Fibroblast of pulmonary artery (primary cell): ENCODE measurements around the gene UBXN7.

ENCODE experiments used
- DNase-seq: peaks from one replicate; pipeline ENCODE4 v3.0.0-alpha.2; 2010; ENCODE audit warnings: low read depth
- H3K4me3 ChIP-seq: replicated peaks from 2 replicates; pipeline ENCODE4 v1.5.1; 2011; ENCODE audit warnings: low read depth, mild to moderate bottlenecking, control low read depth, low read length, moderate library complexity
- TF ChIP-seq, protein P1 (sequence below): IDR thresholded peaks from 2 replicates; pipeline ENCODE4 v1.5.1; 2011; ENCODE audit warnings: mild to moderate bottlenecking, control low read depth, low read length, inconsistent platforms; ENCODE audit errors: missing control alignments

Gene UBXN7

DNA sequence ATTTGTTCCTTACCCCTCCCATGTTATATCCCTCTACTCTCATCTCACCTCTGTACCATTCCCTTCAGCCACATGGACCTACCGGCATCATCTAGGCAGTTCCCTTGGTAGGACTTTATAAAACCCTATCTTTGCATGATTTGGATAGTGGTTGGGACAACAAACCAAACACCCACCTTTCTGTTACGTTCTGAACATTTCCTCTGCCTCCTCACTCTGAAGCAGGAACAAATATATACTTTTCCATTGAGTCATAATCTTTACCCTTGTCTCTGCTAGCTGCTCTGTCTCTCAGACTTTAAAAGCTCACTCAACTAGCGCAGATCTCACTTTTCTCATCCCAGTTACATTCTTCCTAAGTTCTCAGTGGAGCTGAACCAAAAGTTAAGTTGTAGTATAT, 17.8 kb downstream of the UBXN7 start:
- no peak overlapping the region for H3K4me3 ChIP-seq
- peak; percentile 11 for DNase-seq
- TF ChIP-seq, protein P1, sequence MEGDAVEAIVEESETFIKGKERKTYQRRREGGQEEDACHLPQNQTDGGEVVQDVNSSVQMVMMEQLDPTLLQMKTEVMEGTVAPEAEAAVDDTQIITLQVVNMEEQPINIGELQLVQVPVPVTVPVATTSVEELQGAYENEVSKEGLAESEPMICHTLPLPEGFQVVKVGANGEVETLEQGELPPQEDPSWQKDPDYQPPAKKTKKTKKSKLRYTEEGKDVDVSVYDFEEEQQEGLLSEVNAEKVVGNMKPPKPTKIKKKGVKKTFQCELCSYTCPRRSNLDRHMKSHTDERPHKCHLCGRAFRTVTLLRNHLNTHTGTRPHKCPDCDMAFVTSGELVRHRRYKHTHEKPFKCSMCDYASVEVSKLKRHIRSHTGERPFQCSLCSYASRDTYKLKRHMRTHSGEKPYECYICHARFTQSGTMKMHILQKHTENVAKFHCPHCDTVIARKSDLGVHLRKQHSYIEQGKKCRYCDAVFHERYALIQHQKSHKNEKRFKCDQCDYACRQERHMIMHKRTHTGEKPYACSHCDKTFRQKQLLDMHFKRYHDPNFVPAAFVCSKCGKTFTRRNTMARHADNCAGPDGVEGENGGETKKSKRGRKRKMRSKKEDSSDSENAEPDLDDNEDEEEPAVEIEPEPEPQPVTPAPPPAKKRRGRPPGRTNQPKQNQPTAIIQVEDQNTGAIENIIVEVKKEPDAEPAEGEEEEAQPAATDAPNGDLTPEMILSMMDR, result no peak

DNA sequence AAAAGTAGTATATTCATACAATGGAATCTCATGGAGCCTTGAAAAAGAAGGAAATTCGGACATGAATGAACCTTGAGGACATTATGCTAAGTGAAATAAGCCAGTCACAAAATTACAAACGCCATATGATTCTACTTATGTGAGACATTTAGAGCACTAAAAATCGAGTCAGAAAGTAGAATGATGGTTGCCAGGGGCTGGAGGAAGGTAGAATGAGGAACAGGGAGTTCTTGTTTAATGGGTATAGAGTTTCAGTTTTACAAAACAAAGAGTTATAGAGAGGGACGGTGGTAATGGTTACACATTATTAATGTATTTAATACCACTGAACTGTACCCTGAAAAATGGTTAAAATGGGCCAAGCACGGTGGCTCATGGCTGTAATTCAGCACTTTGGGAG, 19.5 kb downstream of the UBXN7 start:
- TF ChIP-seq, protein P1, result no peak
- DNase-seq, result no peak
- H3K4me3 ChIP-seq, result no peak overlapping the region

DNA sequence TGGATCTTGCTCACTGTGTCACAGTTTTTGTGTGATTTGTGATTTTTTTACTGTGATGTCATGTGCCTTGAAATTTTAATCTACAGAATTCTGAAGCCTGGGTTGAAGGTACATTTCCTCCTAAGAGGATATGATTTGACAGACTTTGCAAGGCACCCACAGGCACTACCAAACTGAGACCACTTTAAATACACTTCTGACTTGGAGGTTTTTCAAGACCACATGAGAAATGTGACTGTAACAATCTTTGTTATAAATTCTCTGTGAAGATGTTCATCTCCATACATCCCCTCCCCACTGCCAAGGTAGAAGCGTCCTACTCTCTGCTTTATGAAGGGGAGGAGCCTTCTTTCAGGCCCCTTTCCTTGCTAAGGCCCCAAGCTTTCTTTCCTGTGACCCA, 22.8 kb downstream of the UBXN7 start:
- DNase-seq, result no peak
- no peak overlapping the region for H3K4me3 ChIP-seq
- TF ChIP-seq, protein P1, result no peak

DNA sequence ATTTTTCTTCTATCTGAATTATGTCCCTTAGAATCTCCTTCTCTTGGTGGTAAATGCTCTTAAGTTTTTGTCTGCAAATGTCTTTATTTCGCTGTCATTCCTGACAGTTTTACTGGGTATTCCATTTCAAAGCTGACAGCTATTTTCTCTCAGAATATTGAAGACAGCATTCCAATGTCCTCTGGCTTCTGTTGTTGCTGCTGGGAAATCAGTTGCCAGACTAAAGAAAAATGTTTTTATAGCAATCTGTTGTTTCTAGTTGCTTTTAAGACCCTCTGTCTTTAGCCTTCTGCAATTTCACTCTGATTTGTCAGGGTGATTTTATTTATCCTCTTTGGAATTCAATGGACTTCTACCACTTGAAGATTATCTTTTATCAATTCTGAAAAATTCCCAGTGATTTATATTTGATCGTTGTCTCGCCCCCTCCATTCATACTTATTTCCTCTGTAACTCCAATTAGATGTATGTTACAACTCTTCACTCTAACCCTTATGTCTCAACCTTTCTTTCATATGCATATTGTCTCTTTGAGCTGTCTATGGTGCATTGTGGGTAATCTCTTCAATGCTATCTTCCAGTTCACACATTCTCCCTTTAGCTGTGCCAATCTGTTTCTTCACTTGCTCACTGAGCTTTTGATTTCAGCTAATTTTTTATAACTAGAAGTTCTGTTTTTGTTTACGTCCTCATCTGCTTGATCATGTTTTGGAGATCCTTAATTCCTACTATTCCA, 23.5 kb downstream of the UBXN7 start:
- no peak overlapping the region for H3K4me3 ChIP-seq
- TF ChIP-seq, protein P1, result no peak
- no peak for DNase-seq

DNA sequence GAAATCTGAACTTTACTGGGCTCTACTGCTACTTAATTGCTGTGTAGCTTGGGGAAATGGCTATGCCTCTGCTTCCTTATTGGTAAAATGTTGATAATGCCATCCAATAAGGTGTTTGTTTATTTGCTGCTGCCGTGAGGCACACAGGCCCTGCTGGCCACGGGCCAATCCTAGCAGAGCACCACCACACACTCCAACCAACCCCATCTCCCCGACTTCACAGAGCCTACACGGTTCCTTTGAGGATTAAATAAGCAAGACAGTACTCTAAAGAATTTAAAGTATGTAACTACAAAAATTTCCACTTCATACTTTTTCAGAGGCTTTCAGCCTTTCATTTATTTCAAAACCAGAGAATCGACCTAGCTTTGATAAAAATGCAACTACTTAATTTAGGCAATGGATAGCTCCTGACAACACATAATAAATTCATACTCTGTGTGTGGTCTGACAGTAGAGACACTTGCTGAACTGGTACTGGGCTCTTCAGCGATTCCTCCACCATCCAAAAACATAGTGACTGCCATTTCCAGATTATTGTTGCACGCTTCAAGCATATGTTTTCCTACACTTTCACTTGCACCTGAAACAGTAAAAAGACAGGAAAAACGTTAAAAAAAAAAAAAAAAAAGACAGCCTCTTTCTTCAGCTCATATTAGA, 25.3 kb downstream of the UBXN7 start:
- DNase-seq, result peak; percentile 64
- TF ChIP-seq, protein P1, result no peak
- H3K4me3 ChIP-seq, result no peak overlapping the region

DNA sequence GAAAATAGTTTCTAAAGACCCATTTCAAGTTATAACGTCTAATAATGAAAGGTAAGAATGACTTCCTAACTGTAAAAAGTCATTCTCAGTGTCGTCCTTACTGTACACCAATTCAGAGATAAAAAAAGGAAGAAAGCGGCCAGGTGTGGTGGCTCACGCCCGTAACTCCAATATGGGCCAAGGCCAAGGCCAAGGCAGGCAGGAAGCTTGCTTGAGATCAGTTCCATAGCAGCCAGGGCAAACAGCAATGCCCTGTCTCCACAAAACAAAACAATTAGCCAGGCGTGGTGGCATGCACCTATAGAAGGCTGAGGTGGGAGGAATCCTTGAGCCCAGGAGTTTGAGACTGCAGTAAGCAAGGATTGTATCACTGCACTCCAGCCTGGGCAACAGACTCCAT, 31.9 kb downstream of the UBXN7 start:
- no peak overlapping the region for H3K4me3 ChIP-seq
- no peak for DNase-seq
- TF ChIP-seq, protein P1, result no peak
